SK-N-SH treated with all-trans-retinoic acid at 6 μM for 48 hours (cell line): ENCODE results near the gene CTXN1.

Experiments used
- ARNTL ChIP-seq: fragments of 450-650 bp; formaldehyde crosslinking; IDR thresholded peaks from 2 replicates; pipeline ENCODE4 v1.5.0; 2020; ENCODE audit warnings: low read depth, mild to moderate bottlenecking, moderate library complexity, borderline replicate concordance
- CREB5 ChIP-seq: fragments of 250-450 bp; sonication (Bioruptor Pico); IDR thresholded peaks from 2 replicates; pipeline ENCODE4 v1.5.1; 2020; ENCODE audit warnings: low read depth, mild to moderate bottlenecking, moderate library complexity
- GLIS3 ChIP-seq: fragments of 250-450 bp; sonication (Bioruptor Pico); IDR thresholded peaks from 2 replicates; pipeline ENCODE4 v1.5.0; 2020; ENCODE audit warnings: mild to moderate bottlenecking, moderate library complexity
- ISL1 ChIP-seq: fragments of 250-450 bp; sonication (Bioruptor Pico); IDR thresholded peaks from 2 replicates; pipeline ENCODE4 v2.1.2; 2022; ENCODE audit warnings: mild to moderate bottlenecking, moderate library complexity
- OSR1 ChIP-seq: fragments of 250-450 bp; sonication (Bioruptor Pico); IDR thresholded peaks from 2 replicates; pipeline ENCODE4 v1.8.0; 2022; ENCODE audit warnings: moderate library complexity, mild to moderate bottlenecking, inconsistent platforms
- PATZ1 ChIP-seq: fragments of 250-450 bp; sonication (Bioruptor Pico); IDR thresholded peaks from 2 replicates; pipeline ENCODE4 v1.8.0; 2020; ENCODE audit warnings: mild to moderate bottlenecking, moderate library complexity, borderline replicate concordance
- TOX ChIP-seq: fragments of 250-450 bp; sonication (Bioruptor Pico); IDR thresholded peaks from 2 replicates; pipeline ENCODE4 v1.8.0; 2021; ENCODE audit warnings: mild to moderate bottlenecking, moderate library complexity, borderline replicate concordance
- ZC3H10 ChIP-seq: fragments of 250-450 bp; sonication (Bioruptor Pico); IDR thresholded peaks from 2 replicates; pipeline ENCODE4 v1.5.1; 2021; ENCODE audit warnings: mild to moderate bottlenecking, moderate library complexity
- ZFP3 ChIP-seq: fragments of 250-450 bp; sonication (Bioruptor Pico); IDR thresholded peaks from 2 replicates; pipeline ENCODE4 v1.5.0; 2020; ENCODE audit warnings: mild to moderate bottlenecking, moderate library complexity
- ZFP30 ChIP-seq: fragments of 450-650 bp; formaldehyde crosslinking; IDR thresholded peaks from 2 replicates; pipeline ENCODE4 v1.5.0; 2022; ENCODE audit warnings: mild to moderate bottlenecking, moderate library complexity
- ZNF70 ChIP-seq: fragments of 450-650 bp; formaldehyde crosslinking; IDR thresholded peaks from 2 replicates; pipeline ENCODE4 v1.5.0; 2020; ENCODE audit warnings: mild to moderate bottlenecking, moderate library complexity
- ZNF8 ChIP-seq: fragments of 450-650 bp; formaldehyde crosslinking; IDR thresholded peaks from 2 replicates; pipeline ENCODE4 v1.5.0; 2020; ENCODE audit warnings: mild to moderate bottlenecking, moderate library complexity

- TF ChIP-seq OSR1, result no peak
- TF ChIP-seq ZNF70 (CRISPR knock-in tag), result no peak
- TF ChIP-seq ZFP3 (CRISPR knock-in tag), result no peak
- TF ChIP-seq ISL1 (CRISPR knock-in tag), result no peak
- no peak for TF ChIP-seq GLIS3 (CRISPR knock-in tag)
- no peak for TF ChIP-seq PATZ1
- TF ChIP-seq CREB5, result no peak
- TF ChIP-seq ARNTL (CRISPR knock-in tag), result no peak
- TF ChIP-seq ZFP30 (CRISPR knock-in tag), result no peak
- TF ChIP-seq TOX (CRISPR knock-in tag), result no peak
- no peak for TF ChIP-seq ZC3H10
- no peak for TF ChIP-seq ZNF8
Observed at GRCh38 chr19:7961920-7962626, 36.1 kb upstream of the CTXN1 start.
